ENCODE results near the gene STYXL1. TPM values are rescaled to one million over a fixed set of nuclear protein-coding genes. Genes with fewer than 3 reads are reported as not detected.
A peak's percentile ranks its signal among the peaks of the same experiment; 100 is the strongest.
"Not testable (repeated sequence)": the region's sequence is repeated elsewhere in the genome, so short reads cannot be mapped to it uniquely, and the experiment has no call there.

STYXL1 gene
- total RNA-seq, 1 experiment from 2014 or later, result 42.3 TPM

- CTCF ChIA-PET, result interaction anchor here (1.0 kb wide), 1 partner anchor 12 kb away, joined by 6 read pairs; no protein-coding TSS in a partner anchor
- no peak for TF ChIP-seq CTCF (IDR thresholded peaks at IDR 0.05; ENCODE audit: insufficient read depth in 1 of 2, low read depth in 1 of 2, low read length in 1 of 2, severe bottlenecking in 1 of 2, unreplicated experiment in 1 of 2)
- no peaks in the 10 kb centered on the region for H3K27me3 Mint-ChIP-seq (ENCODE audit: insufficient read depth, unreplicated experiment)
- Histone ChIP-seq H3K27me3 (replicated peaks; ENCODE audit: control insufficient read depth, insufficient read depth, low read length) (no peaks in the 10 kb centered on the region), H3K4me3 (ENCODE audit: low read depth, low read length) (no peak overlapping the region), H3K4me1 (no peaks in the 10 kb centered on the region), H3K36me3 (ENCODE audit: control insufficient read depth, insufficient read depth, low read length) (no peaks in the 10 kb centered on the region; the same call in 1 of the 2 replicates), H3K9me3 (no peaks in the 10 kb centered on the region)
- no peak overlapping the region for H3K27ac Mint-ChIP-seq (ENCODE audit: unreplicated experiment)
- H3K4me1 Mint-ChIP-seq (ENCODE audit: low read depth, unreplicated experiment), result no peaks in the 10 kb centered on the region
- intact Hi-C loops (cut with micrococcal nuclease; ENCODE audit: unreplicated experiment), result no loop called here
- POLR2A ChIA-PET, result interaction anchor here (0.7 kb wide), 1 partner anchor 361 kb away, joined by 3 read pairs; no protein-coding TSS in a partner anchor
- H3K4me3 Mint-ChIP-seq (ENCODE audit: unreplicated experiment), result no peak overlapping the region
- no peak for DNase-seq
- H3K9me3 Mint-ChIP-seq (ENCODE audit: unreplicated experiment), result no peaks in the 10 kb centered on the region
- BruUV-seq (replicated peaks), result no TSS peak
- H3K36me3 Mint-ChIP-seq (ENCODE audit: insufficient read depth, unreplicated experiment), result peaks cover 10% of the 10 kb centered on the region
These were observed 15.8 kb downstream of the STYXL1 start for GRCh38 chr7:76031964-76032363.

- BruUV-seq (replicated peaks); H3K27ac Mint-ChIP-seq (ENCODE audit: unreplicated experiment); intact Hi-C loops (cut with micrococcal nuclease; ENCODE audit: unreplicated experiment); POLR2A ChIA-PET; H3K4me3 Mint-ChIP-seq (ENCODE audit: unreplicated experiment); H3K4me3 ChIP-seq (ENCODE audit: low read depth, low read length); CTCF ChIA-PET; H3K4me1 Mint-ChIP-seq (ENCODE audit: low read depth, unreplicated experiment); H3K4me1 ChIP-seq; H3K27me3 Mint-ChIP-seq (ENCODE audit: insufficient read depth, unreplicated experiment); H3K27me3 ChIP-seq (replicated peaks; ENCODE audit: control insufficient read depth, insufficient read depth, low read length); H3K9me3 ChIP-seq; H3K36me3 ChIP-seq (ENCODE audit: control insufficient read depth, insufficient read depth, low read length); H3K9me3 Mint-ChIP-seq (ENCODE audit: unreplicated experiment): not testable (repeated sequence)
- H3K36me3 Mint-ChIP-seq (ENCODE audit: insufficient read depth, unreplicated experiment), result peaks cover 18% of the 10 kb centered on the region
- DNase-seq, result peak in 1 of 2 experiments; percentile 29
These were observed 18.1 kb downstream of the STYXL1 start for GRCh38 chr7:76029682-76030081.

GRCh38 chr7:76023002-76023401, 24.8 kb downstream of the STYXL1 start:
- Histone ChIP-seq H3K4me3 (ENCODE audit: low read depth, low read length) (no peak overlapping the region), H3K4me1 (no peaks in the 10 kb centered on the region), H3K36me3 (ENCODE audit: control insufficient read depth, insufficient read depth, low read length) (peaks cover 2% of the 10 kb centered on the region; the same call in 1 of the 2 replicates), H3K27me3 (replicated peaks; ENCODE audit: control insufficient read depth, insufficient read depth, low read length) (no peaks in the 10 kb centered on the region), H3K9me3 (no peaks in the 10 kb centered on the region)
- Mint-ChIP-seq H3K9me3 (ENCODE audit: unreplicated experiment) (no peaks in the 10 kb centered on the region), H3K27ac (ENCODE audit: unreplicated experiment) (no peak overlapping the region), H3K4me3 (ENCODE audit: unreplicated experiment) (no peak overlapping the region), H3K4me1 (ENCODE audit: low read depth, unreplicated experiment) (no peaks in the 10 kb centered on the region), H3K27me3 (ENCODE audit: insufficient read depth, unreplicated experiment) (no peaks in the 10 kb centered on the region), H3K36me3 (ENCODE audit: insufficient read depth, unreplicated experiment) (peaks cover 40% of the 10 kb centered on the region)
- no peak for DNase-seq
- no TSS peak for BruUV-seq (replicated peaks)
- ChIA-PET POLR2A (no interaction called here), CTCF (no interaction called here)
- intact Hi-C loops (cut with micrococcal nuclease; ENCODE audit: unreplicated experiment), result no loop called here
- TF ChIP-seq CTCF (IDR thresholded peaks at IDR 0.05; ENCODE audit: insufficient read depth in 1 of 2, low read depth in 1 of 2, low read length in 1 of 2, severe bottlenecking in 1 of 2, unreplicated experiment in 1 of 2), result no peak
